SU-DHL-6 (cell line): Measurements from ENCODE around the gene PNPLA6.

Source experiments
- EZH2phosphoT487 ChIP-seq: fragments of 200-600 bp; sonication (generic), shearing (Covaris generic); conservative IDR thresholded peaks from 2 replicates; pipeline ENCODE4 v1.6.1; 2018; ENCODE audit warnings: mild to moderate bottlenecking, antibody characterized with exemption, low read length, moderate library complexity, mixed read lengths
- TF ChIP-seq, protein P1 (sequence below): fragments of 200-600 bp; sonication (generic); IDR thresholded peaks from one replicate; pipeline ENCODE4 v1.5.1; 2017; ENCODE audit warnings: antibody characterized with exemption, mild to moderate bottlenecking, low read length, moderate library complexity; ENCODE audit not compliant: insufficient read depth, poor library complexity, severe bottlenecking

DNA sequence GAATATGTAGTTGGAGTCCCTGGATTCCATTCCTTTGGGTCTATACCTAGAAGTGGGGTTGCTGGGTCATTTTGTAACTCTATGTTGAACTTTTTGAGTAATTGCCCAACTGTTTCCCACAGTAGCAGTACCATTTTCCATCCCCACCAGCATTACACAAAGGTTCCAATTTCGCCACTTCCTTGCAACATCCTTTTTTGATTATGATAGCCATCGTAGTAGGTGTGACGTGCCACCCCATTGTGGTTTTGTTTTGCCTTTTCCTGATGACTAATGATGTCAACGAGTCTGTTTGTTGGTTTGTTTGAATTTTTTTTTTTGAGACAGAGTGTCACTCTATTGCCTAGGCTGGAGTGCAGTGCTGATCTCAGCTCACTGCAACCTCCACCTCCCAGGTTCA lies 43.4 kb upstream of the PNPLA6 start:
- TF ChIP-seq, protein P1, sequence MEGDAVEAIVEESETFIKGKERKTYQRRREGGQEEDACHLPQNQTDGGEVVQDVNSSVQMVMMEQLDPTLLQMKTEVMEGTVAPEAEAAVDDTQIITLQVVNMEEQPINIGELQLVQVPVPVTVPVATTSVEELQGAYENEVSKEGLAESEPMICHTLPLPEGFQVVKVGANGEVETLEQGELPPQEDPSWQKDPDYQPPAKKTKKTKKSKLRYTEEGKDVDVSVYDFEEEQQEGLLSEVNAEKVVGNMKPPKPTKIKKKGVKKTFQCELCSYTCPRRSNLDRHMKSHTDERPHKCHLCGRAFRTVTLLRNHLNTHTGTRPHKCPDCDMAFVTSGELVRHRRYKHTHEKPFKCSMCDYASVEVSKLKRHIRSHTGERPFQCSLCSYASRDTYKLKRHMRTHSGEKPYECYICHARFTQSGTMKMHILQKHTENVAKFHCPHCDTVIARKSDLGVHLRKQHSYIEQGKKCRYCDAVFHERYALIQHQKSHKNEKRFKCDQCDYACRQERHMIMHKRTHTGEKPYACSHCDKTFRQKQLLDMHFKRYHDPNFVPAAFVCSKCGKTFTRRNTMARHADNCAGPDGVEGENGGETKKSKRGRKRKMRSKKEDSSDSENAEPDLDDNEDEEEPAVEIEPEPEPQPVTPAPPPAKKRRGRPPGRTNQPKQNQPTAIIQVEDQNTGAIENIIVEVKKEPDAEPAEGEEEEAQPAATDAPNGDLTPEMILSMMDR = no peak
- no peak for TF ChIP-seq EZH2phosphoT487
